ENCODE measurements around the gene GCNA. TPM values are rescaled to one million over a fixed set of nuclear protein-coding genes. Genes with fewer than 3 reads are reported as not detected.
"Not testable (repeated sequence)": the region's sequence is repeated elsewhere in the genome, so short reads cannot be mapped to it uniquely, and the experiment has no call there.

Gene GCNA
- total RNA-seq, 4 donors from 2014 or later = 0.89 to 2.6 (median 1.6) TPM

GRCh38 chrX:71607488-71607887 lies 29.3 kb downstream of the GCNA start:
- no peaks in the 10 kb centered on the region for H3K4me1 ChIP-seq
- 83% methylated on average over 1 of the region's 2 CpGs; no CpG with 5 or more reads in 1 of the 2 donors for WGBS, 2 donors (ENCODE audit: low coverage in 1 of 2)
- ATAC-seq = no peak
- H3K4me3 ChIP-seq = no peak overlapping the region
- TF ChIP-seq POLR2A (IDR thresholded peaks at IDR 0.05) (no peak), POLR2AphosphoS5 (IDR thresholded peaks at IDR 0.05) (no peak), EP300 (IDR thresholded peaks at IDR 0.05) (no peak), CTCF (IDR thresholded peaks at IDR 0.05) (no peak)
- no peaks in the 10 kb centered on the region for H3K9me3 ChIP-seq
- H3K27me3 ChIP-seq = no peaks in the 10 kb centered on the region
- no peak overlapping the region for H3K27ac ChIP-seq
- peaks cover 0 to 90% of the 10 kb centered on the region in 2 donors for H3K36me3 ChIP-seq

GRCh38 chrX:71609095-71609750 lies 31.0 kb downstream of the GCNA start:
- no peaks in the 10 kb centered on the region for H3K9me3 ChIP-seq
- H3K4me1 ChIP-seq = no peaks in the 10 kb centered on the region
- WGBS, 2 donors (ENCODE audit: low coverage in 1 of 2) = 91 to 93% methylated on average over 3 of the region's 3 CpGs
- no peak for ATAC-seq
- H3K4me3 ChIP-seq = no peak overlapping the region
- H3K27me3 ChIP-seq = no peaks in the 10 kb centered on the region
- peaks cover 0 to 93% of the 10 kb centered on the region in 2 donors for H3K36me3 ChIP-seq
- no peak overlapping the region for H3K27ac ChIP-seq
- TF ChIP-seq POLR2A (IDR thresholded peaks at IDR 0.05) (no peak), POLR2AphosphoS5 (IDR thresholded peaks at IDR 0.05) (no peak), EP300 (IDR thresholded peaks at IDR 0.05) (no peak), CTCF (IDR thresholded peaks at IDR 0.05) (no peak)

GRCh38 chrX:71611736-71612135 lies 33.5 kb downstream of the GCNA start:
- H3K36me3 ChIP-seq = peaks cover 0 to 69% of the 10 kb centered on the region in 2 donors
- 77 to 93% methylated on average over 3 to 4 of the region's 9 CpGs for WGBS, 2 donors (ENCODE audit: low coverage in 1 of 2)
- ATAC-seq, H3K27ac ChIP-seq, H3K4me1 ChIP-seq, H3K4me3 ChIP-seq, H3K9me3 ChIP-seq, H3K27me3 ChIP-seq: not testable (repeated sequence)

- Histone ChIP-seq H3K27ac (no peak overlapping the region), H3K36me3 (peaks cover 0 to 64% of the 10 kb centered on the region in 2 donors), H3K9me3 (no peaks in the 10 kb centered on the region), H3K4me1 (no peaks in the 10 kb centered on the region), H3K27me3 (no peaks in the 10 kb centered on the region), H3K4me3 (no peak overlapping the region)
- WGBS, 2 donors (ENCODE audit: low coverage in 1 of 2) = 71 to 78% methylated on average over 7 of the region's 8 CpGs
- no peak for TF ChIP-seq POLR2A (IDR thresholded peaks at IDR 0.05)
- no peak for ATAC-seq
Measured at GRCh38 chrX:71612256-71612655, 34.0 kb downstream of the GCNA start.

- H3K4me3 ChIP-seq = no peak overlapping the region
- WGBS, 2 donors (ENCODE audit: low coverage in 1 of 2) = 89 to 100% methylated on average over 1 to 3 of the region's 4 CpGs
- no peaks in the 10 kb centered on the region for H3K9me3 ChIP-seq
- no peaks in the 10 kb centered on the region for H3K27me3 ChIP-seq
- no peak overlapping the region for H3K27ac ChIP-seq
- H3K36me3 ChIP-seq = peaks cover 0 to 38% of the 10 kb centered on the region in 2 donors
- ATAC-seq = no peak
- TF ChIP-seq POLR2AphosphoS5 (IDR thresholded peaks at IDR 0.05) = no peak
- no peak for TF ChIP-seq CTCF (IDR thresholded peaks at IDR 0.05)
- TF ChIP-seq EP300 (IDR thresholded peaks at IDR 0.05) = no peak
- no peak for TF ChIP-seq POLR2A (IDR thresholded peaks at IDR 0.05)
- H3K4me1 ChIP-seq = no peaks in the 10 kb centered on the region
Measured at GRCh38 chrX:71615056-71615455, 36.8 kb downstream of the GCNA start.

- Histone ChIP-seq H3K4me1 (no peaks in the 10 kb centered on the region), H3K27ac (no peak overlapping the region), H3K36me3 (peaks cover 0 to 29% of the 10 kb centered on the region in 2 donors), H3K9me3 (no peaks in the 10 kb centered on the region), H3K27me3 (no peaks in the 10 kb centered on the region), H3K4me3 (no peak overlapping the region)
- WGBS, 2 donors (ENCODE audit: low coverage in 1 of 2) = 60% methylated on average over 1 of the region's 10 CpGs; no CpG with 5 or more reads in 1 of the 2 donors
- no peak for TF ChIP-seq POLR2A (IDR thresholded peaks at IDR 0.05)
- no peak for TF ChIP-seq CTCF (IDR thresholded peaks at IDR 0.05)
- no peak for ATAC-seq
Measured at GRCh38 chrX:71615954-71616353, 37.7 kb downstream of the GCNA start.

All from gastroesophageal sphincter (tissue), 4 donors.